Uterine smooth muscle cell (primary cell): Measurements from ENCODE around the gene GFRA3. TPM values are rescaled to one million over a fixed set of nuclear protein-coding genes. Genes with fewer than 3 reads are reported as not detected.

Experiments
- total RNA-seq: library from RNA; depleted of rRNA; stranded (reverse); fragments of >200 nt; gene quantifications from 2 replicates; pipeline ENCODE4 v1.2.3, GENCODE V29; 2014

Gene GFRA3
- total RNA-seq, result not detected in 2 replicates

GRCh38 chr5:138274189-138274853 is at the start of gene GFRA3:
Gene GFRA3, minus strand, starts transcription at chr5:138274621. Its CDS starts 197 bp downstream, at chr5:138274424.

GRCh38 chr5:138213161-138214029 is 61.0 kb downstream of the GFRA3 start, which contains the start of gene CDC23:
Gene CDC23, minus strand, starts transcription at chr5:138213323. Its CDS starts 11 bp downstream, at chr5:138213312.

Other genes with a start within 250 kb of the GFRA3 start
- gene FAM13B, start 241.5 kb downstream of the GFRA3 start, total RNA-seq, result 26.9 and 28.2 TPM in 2 replicates
- gene WNT8A, start 190.6 kb downstream of the GFRA3 start, total RNA-seq, result not detected in 2 replicates
- 1.7 and 3.4 TPM in 2 replicates for gene NME5, start 135.2 kb downstream of the GFRA3 start, total RNA-seq
- 35.9 and 60.5 TPM in 2 replicates for gene BRD8, start 96.0 kb downstream of the GFRA3 start, total RNA-seq
- 31.1 and 126 TPM in 2 replicates for gene KIF20A, start 95.5 kb downstream of the GFRA3 start, total RNA-seq
- gene CDC23, start 61.3 kb downstream of the GFRA3 start, total RNA-seq, result 24.7 and 25.5 TPM in 2 replicates
- gene CDC25C, start 57.2 kb upstream of the GFRA3 start, total RNA-seq, result 3.4 and 22.4 TPM in 2 replicates
- gene FAM53C, start 63.6 kb upstream of the GFRA3 start, total RNA-seq, result 24.0 and 26.9 TPM in 2 replicates
- gene KDM3B, start 78.1 kb upstream of the GFRA3 start, total RNA-seq, result 39.5 and 44.4 TPM in 2 replicates
- 12.0 and 24.2 TPM in 2 replicates for gene REEP2, start 164.4 kb upstream of the GFRA3 start, total RNA-seq
- 3.6 and 6.2 TPM in 2 replicates for gene EGR1, start 190.9 kb upstream of the GFRA3 start, total RNA-seq